SK-MEL-5 (cell line): ENCODE data around the gene GABBR2. TPM values are rescaled to one million over a fixed set of nuclear protein-coding genes. Genes with fewer than 3 reads are reported as not detected.

Experiments
- DNase-seq: peaks from one replicate; pipeline ENCODE4 v3.0.0-alpha.2; 2016; ENCODE audit warnings: low read depth, low spot score
- in situ Hi-C: cut with HindIII; loops from 2 replicates; pipeline ENCODE4 v1.10.0; 2016; ENCODE audit warnings: low sequenced_read_pairs, high pct_unique_total_duplicates, low pct_unique_long_range_greater_than_20kb
- total RNA-seq: library from RNA; depleted of rRNA; stranded (reverse); fragments of >200 nt; shearing (Covaris generic); gene quantifications from 2 replicates; pipeline ENCODE4 v1.2.3, GENCODE V29; 2014

Gene GABBR2
- total RNA-seq, 1 experiment from 2014 or later: 0.50 TPM

DNA sequence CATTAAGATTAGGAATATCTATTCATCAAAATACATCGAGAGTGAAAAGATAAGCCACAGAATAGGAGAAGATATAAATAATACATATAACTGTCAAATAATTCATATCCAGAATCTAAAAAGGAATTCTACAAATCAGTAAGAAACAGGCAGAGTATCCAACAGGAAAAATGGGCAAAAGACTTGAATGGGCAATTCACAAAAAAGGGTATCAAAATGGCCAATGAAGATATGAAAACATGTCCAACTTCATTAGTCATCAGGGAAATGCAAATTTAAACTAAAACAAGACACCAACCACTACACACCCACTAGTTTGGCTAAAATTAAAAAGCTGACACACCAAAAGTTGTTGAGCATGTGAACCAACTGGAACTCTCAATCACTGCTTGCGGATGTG, 246.4 kb downstream of the GABBR2 start:
- in situ Hi-C loops: no loop called here
- no peak for DNase-seq

DNA sequence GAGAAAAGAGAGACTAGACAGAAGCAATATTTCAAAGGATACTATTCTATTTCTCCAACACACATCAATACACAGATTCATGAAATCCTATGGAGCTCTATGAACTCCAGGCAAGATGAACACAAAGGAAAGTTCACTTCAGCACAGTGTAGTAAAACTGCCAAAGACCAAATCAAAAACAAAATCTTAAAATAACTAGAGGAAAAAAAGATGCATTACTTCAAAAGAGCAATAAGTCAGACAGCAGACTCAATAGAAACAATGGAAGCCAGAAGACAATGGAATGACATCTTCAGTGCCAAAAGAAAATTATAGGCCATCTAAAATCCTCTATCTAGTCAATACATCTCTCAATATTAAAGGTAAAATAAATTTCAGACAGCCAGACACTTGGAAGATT, 248.0 kb downstream of the GABBR2 start:
- in situ Hi-C loops: no loop called here
- DNase-seq: no peak

DNA sequence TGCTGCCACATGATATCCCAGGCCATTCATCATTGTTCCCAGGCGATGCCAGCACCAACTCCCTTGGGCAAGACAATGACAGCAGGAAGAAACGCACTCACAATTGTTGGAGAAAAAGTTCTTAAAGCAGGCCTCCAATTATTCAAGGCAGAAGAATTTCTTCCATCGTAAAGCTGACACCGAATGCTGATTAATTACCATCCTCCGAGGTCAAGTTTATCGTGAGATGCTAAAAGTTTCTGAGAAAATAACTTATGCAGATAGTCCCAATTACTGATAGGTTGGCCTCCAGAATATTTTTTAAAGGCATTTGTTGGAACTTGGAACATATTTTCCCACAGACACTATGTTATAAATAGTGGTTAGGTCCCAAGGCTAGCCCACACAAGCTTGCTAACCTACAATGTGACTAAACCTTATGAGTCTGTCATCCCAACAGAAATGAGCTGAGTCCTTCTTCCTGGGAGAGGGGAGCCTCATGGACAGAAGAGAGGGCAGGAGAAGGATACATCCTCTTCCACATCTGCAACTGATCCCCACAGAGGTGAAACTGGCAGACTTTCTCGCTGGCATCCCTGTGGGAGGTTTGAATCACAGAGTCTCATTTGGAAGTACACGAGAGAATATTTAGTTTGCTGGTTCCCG, 250.9 kb downstream of the GABBR2 start:
- in situ Hi-C loops: no loop called here
- no peak for DNase-seq

GRCh38 chr9:98456156-98456613, 252.6 kb downstream of the GABBR2 start:
- DNase-seq: no peak
- in situ Hi-C loops: no loop called here

- in situ Hi-C loops: no loop called here
- peak; percentile 81 for DNase-seq
Observed at GRCh38 chr9:98455256-98456155, 253.2 kb downstream of the GABBR2 start.

GRCh38 chr9:98453589-98454311, 255.0 kb downstream of the GABBR2 start:
- in situ Hi-C loops: no loop called here
- no peak for DNase-seq

- in situ Hi-C loops: no loop called here
- DNase-seq: no peak
Observed at GRCh38 chr9:98451576-98451975, 257.2 kb downstream of the GABBR2 start.

DNA sequence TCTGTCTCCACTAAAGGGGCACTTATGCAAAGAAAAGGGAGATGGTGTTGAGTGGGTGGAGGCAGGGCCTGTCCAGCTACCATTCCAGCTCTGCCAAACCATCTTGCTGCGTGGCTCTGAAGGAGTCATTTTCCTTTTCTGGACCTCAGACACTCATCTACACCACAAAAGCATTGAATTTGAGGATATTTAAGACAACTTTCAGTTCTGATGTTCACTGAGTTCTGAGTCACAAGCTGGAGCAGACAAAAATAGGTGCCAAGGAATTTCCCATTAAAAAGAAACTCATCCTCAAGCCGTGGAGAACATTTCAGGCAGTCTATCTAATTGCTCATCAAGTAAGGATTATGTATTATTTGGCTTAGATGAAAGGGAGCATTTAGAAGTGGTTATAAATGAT, 258.2 kb downstream of the GABBR2 start:
- no peak for DNase-seq
- in situ Hi-C loops: no loop called here

DNA sequence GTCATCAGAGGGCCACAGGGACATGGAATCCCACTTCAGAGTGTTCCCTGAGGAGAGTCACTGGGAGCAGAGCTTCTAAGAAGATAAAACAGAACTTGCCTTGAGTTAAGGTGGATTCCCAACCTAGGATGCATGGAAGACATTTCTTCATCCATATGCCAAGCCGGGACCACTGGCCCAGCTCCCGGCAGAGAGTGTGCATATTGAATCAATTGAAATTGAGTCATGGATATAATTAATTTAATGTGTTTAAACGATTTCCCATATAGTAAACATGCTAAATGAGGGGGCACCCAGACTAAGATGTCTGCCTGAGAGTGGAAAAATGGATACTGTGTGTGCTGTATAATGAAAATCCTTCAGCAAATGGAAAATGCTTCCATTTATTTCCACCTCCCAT, 258.9 kb downstream of the GABBR2 start:
- in situ Hi-C loops: no loop called here
- no peak for DNase-seq

- in situ Hi-C loops: no loop called here
- DNase-seq: no peak
Observed at GRCh38 chr9:98445576-98445975, 263.2 kb downstream of the GABBR2 start.

GRCh38 chr9:98444601-98445000, 264.1 kb downstream of the GABBR2 start:
- in situ Hi-C loops: no loop called here

GRCh38 chr9:98442541-98442940, 266.2 kb downstream of the GABBR2 start:
- in situ Hi-C loops: no loop called here
- DNase-seq: no peak

More at GRCh38 chr9:98444601-98445000, 264.1 kb downstream of the GABBR2 start:
- no peak for DNase-seq

DNA sequence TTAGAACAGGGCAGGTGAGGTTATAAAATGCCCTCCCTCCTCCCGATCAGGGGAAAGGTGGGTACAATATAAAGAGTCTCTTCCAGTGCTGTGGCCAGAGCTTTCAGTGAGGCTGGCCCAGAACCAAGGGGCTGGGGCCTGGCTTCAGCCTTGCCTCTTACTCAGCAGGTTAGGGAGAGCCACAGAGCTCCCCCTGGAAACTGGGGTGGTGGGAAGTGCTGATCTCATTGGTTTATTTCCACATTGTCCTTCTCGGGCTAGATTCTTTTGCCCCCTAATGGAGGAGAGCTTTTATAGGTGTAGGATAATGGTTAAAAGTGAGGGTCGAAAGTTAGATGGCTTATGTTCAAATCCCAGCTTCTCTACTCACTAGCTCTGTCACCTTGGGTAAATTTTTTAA, 266.6 kb downstream of the GABBR2 start:
- in situ Hi-C loops: no loop called here
- no peak for DNase-seq

- in situ Hi-C loops: no loop called here
Observed at GRCh38 chr9:98438666-98439065, 270.1 kb downstream of the GABBR2 start.

DNA sequence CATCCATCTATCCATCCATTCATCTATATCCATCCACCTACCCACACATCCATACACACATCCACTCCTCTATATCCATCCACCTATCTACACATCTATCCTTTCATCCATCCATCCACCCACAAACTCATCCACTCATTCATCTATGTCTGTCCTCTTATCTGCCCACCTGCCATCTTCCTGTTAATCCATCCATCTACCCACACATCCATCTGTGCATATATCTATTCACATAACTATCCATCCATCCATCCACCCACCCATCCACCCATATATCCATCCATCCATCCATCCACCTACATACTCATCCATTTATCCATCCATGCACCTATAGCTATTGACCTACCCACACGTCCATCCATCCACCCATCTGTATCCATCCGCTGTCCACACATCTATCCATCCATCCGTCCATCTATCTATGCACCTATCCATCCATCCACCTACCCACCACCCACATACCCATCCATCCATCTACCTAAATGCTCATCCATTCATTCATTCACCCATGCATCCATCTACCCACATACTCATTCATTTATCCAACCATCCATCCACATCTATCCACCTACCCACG, 271.2 kb downstream of the GABBR2 start:
- in situ Hi-C loops: no loop called here
- no peak for DNase-seq

More at GRCh38 chr9:98438666-98439065, 270.1 kb downstream of the GABBR2 start:
- DNase-seq: no peak

GRCh38 chr9:98432960-98433359, 275.8 kb downstream of the GABBR2 start:
- DNase-seq: no peak
- in situ Hi-C loops: no loop called here

- in situ Hi-C loops: no loop called here
- no peak for DNase-seq
Observed at GRCh38 chr9:98432134-98432533, 276.6 kb downstream of the GABBR2 start.
